ENCODE measurements around the gene TSC22D1. TPM values are rescaled to one million over a fixed set of nuclear protein-coding genes. Genes with fewer than 3 reads are reported as not detected.

Gene TSC22D1
- polyA plus RNA-seq, 4 donors, result 51.6 to 179 (median 86.9) TPM

DNA sequence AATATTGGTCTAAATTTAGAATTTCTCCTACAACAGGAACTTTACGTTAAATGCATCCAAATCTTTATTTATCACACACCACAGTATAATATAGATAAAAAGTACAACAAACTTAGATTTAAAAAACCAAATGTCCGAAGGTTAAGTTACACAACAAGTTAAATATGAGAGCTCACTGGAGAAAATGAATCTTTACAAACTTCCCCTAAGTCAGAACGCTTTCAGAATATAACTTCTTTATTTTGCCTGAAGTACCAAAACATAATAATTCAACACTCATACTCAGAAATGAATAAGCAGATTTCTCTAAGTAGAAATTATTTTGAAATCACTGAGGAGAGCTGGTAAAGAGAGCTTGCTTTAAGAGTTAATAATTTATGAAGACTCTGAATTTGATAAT is 33.8 kb downstream of the TSC22D1 start:
- Histone ChIP-seq H3K4me3 (ENCODE audit: low read depth in 1 of 3, low read length in 3 of 3) (no peak overlapping the region), H3K4me1 (ENCODE audit: control insufficient read depth in 3 of 3, insufficient read depth in 2 of 3, low read depth in 1 of 3, low read length in 2 of 3) (no peaks in the 10 kb centered on the region), H3K27ac (ENCODE audit: low read depth in 1 of 3, low read length in 2 of 3) (no peak overlapping the region), H3K9me3 (ENCODE audit: control insufficient read depth in 2 of 2, insufficient read depth in 1 of 2, low read depth in 1 of 2, low read length in 1 of 2) (no peaks in the 10 kb centered on the region), H3K36me3 (ENCODE audit: control insufficient read depth in 3 of 3, insufficient read depth in 2 of 3, low read depth in 1 of 3, low read length in 3 of 3) (peaks cover 0 to 16% (median 3%) of the 10 kb centered on the region in 3 donors), H3K27me3 (ENCODE audit: control insufficient read depth in 3 of 3, insufficient read depth in 3 of 3, low read length in 3 of 3) (no peaks in the 10 kb centered on the region)
- WGBS, 3 donors, result 42 to 66% (median 46%) methylated on average over 3 of the region's 3 CpGs
- FAIRE-seq, result peak; percentile 89
- no peak for DNase-seq

DNA sequence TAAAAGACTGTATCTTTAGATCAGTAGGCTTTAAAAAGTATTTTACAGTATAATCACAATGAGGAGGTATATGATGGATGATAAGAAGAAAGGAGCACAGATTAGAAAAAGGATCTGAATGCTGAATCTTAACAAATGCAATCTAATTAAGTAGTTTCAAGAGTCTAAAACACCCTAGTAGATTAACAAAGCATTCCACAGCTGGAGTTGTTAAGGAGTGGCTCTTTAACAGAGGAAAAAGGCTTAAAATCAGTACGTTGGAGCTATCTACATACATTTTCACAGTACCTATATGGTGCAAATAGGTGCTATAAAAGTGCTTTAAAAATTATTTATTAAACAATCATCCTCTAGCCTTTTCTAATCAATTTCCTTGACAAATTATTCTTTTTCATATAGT is 34.5 kb downstream of the TSC22D1 start:
- no peak overlapping the region for H3K27ac ChIP-seq (ENCODE audit: low read depth in 1 of 3, low read length in 2 of 3)
- H3K36me3 ChIP-seq (ENCODE audit: control insufficient read depth in 3 of 3, insufficient read depth in 2 of 3, low read depth in 1 of 3, low read length in 3 of 3), result peaks cover 0 to 13% (median 3%) of the 10 kb centered on the region in 3 donors
- no peaks in the 10 kb centered on the region for H3K9me3 ChIP-seq (ENCODE audit: control insufficient read depth in 2 of 2, insufficient read depth in 1 of 2, low read depth in 1 of 2, low read length in 1 of 2)
- FAIRE-seq, result no peak
- 15 to 65% (median 32%) methylated on average over 1 of the region's 1 CpG for WGBS, 3 donors
- H3K4me1 ChIP-seq (ENCODE audit: control insufficient read depth in 3 of 3, insufficient read depth in 2 of 3, low read depth in 1 of 3, low read length in 2 of 3), result no peaks in the 10 kb centered on the region
- H3K4me3 ChIP-seq (ENCODE audit: low read depth in 1 of 3, low read length in 3 of 3), result no peak overlapping the region
- no peak for DNase-seq
- H3K27me3 ChIP-seq (ENCODE audit: control insufficient read depth in 3 of 3, insufficient read depth in 3 of 3, low read length in 3 of 3), result no peaks in the 10 kb centered on the region

DNA sequence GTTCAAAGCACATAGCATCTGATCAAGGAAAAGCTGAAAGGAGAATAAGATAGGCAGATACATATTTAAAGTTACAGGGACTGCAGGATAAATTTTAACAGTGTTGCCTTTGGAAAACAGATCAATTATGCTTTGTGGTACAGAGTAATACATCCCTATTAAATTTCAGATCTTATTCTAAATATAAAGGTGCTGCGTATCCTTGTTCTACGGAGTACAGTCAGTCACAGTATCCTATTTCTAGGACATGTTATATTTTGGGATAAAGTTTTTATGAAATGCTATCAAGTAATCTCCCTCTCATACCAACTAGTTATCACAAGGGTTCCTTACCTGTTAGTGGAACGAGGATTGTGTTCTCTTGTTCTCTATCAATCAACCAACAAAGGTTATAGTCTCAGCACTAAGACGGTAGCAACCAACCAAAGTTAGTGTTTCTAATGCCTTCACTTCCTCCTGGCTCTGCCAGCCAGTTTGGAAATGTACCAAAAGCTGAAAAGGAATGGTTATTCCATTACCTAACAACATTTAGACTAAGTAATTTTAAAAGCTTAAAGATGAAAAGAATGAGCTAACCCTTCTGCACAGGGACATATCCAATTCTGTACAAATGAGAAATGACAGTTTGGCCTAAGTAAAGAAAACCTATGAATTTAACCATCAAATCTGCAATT is 35.2 kb downstream of the TSC22D1 start:
- Histone ChIP-seq H3K4me1 (ENCODE audit: control insufficient read depth in 3 of 3, insufficient read depth in 2 of 3, low read depth in 1 of 3, low read length in 2 of 3) (no peaks in the 10 kb centered on the region), H3K36me3 (ENCODE audit: control insufficient read depth in 3 of 3, insufficient read depth in 2 of 3, low read depth in 1 of 3, low read length in 3 of 3) (peaks cover 0 to 12% (median 3%) of the 10 kb centered on the region in 3 donors), H3K27ac (ENCODE audit: low read depth in 1 of 3, low read length in 2 of 3) (no peak overlapping the region), H3K27me3 (ENCODE audit: control insufficient read depth in 3 of 3, insufficient read depth in 3 of 3, low read length in 3 of 3) (no peaks in the 10 kb centered on the region), H3K9me3 (ENCODE audit: control insufficient read depth in 2 of 2, insufficient read depth in 1 of 2, low read depth in 1 of 2, low read length in 1 of 2) (no peaks in the 10 kb centered on the region), H3K4me3 (ENCODE audit: low read depth in 1 of 3, low read length in 3 of 3) (no peak overlapping the region)
- FAIRE-seq (no peak), DNase-seq (no peak)
- 67 to 79% (median 77%) methylated on average over 4 of the region's 4 CpGs for WGBS, 3 donors

DNA sequence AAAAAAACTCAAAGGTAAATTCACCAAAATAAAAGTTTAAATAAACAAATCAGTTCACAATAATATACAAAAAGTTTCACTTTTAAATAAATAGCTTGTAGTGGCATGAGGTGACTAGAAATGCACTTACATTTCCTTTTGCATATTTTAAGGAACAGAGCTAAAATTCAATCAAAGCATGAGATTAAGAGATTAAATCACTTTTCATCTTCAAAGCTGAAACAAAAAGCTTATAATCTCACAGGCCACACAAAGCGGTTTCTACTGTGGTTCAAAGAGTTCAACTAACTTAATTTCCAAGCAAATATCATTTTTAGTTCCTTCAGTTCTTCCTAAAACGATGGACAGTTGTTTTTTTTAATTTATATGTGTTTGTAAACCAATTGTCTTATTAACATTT is 38.9 kb downstream of the TSC22D1 start:
- Histone ChIP-seq H3K36me3 (ENCODE audit: control insufficient read depth in 3 of 3, insufficient read depth in 2 of 3, low read depth in 1 of 3, low read length in 3 of 3) (peaks cover 0 to 16% (median 3%) of the 10 kb centered on the region in 3 donors), H3K4me1 (ENCODE audit: control insufficient read depth in 3 of 3, insufficient read depth in 2 of 3, low read depth in 1 of 3, low read length in 2 of 3) (no peaks in the 10 kb centered on the region), H3K27me3 (ENCODE audit: control insufficient read depth in 3 of 3, insufficient read depth in 3 of 3, low read length in 3 of 3) (no peaks in the 10 kb centered on the region), H3K9me3 (ENCODE audit: control insufficient read depth in 2 of 2, insufficient read depth in 1 of 2, low read depth in 1 of 2, low read length in 1 of 2) (no peaks in the 10 kb centered on the region), H3K4me3 (ENCODE audit: low read depth in 1 of 3, low read length in 3 of 3) (no peak overlapping the region), H3K27ac (ENCODE audit: low read depth in 1 of 3, low read length in 2 of 3) (no peak overlapping the region)
- 56 to 69% (median 65%) methylated on average over 2 of the region's 2 CpGs for WGBS, 3 donors
- FAIRE-seq, result peak; percentile 49
- DNase-seq, result no peak

DNA sequence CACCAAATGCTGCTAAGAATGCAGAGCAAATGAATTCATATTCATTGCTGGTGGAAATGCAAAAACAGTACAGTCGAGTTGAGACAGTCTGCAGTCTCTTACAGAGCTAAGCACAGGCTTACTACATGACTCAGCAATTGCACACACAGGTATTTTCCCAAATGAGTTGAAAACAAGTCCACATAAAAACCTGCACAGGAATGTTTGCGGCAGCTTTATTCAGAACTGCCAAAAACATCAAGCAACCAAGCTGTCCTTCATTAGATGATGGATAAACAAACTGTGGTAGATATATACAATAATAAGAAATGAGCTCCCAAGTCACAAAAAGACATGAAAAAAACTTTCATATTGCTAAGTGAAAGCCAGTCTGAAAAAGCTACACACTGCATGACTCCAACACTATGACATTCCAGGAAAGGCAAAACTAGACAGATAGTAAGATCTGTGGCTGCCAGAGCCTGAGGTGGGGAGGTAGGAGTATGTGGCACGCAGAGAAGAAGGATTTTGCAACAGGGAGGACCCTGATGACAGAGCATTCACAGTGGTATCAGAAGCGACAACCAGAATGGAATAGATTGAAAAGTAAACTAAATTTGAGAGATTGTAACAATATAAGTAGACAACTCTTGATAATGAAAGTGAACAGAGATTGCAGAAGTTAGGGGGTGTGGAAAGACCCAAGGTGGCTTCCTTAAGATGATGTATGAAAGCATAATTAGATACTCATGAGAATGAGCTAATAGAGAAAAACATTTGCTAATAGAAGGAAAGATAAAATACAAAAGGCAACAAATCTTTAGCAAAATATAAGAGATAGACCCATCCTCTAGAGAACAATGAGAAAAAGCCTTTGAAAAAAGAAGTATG is 52.7 kb downstream of the TSC22D1 start:
- peaks cover 0 to 14% (median 0%) of the 10 kb centered on the region in 3 donors for H3K4me1 ChIP-seq (ENCODE audit: control insufficient read depth in 3 of 3, insufficient read depth in 2 of 3, low read depth in 1 of 3, low read length in 2 of 3)
- H3K27me3 ChIP-seq (ENCODE audit: control insufficient read depth in 3 of 3, insufficient read depth in 3 of 3, low read length in 3 of 3), result no peaks in the 10 kb centered on the region
- H3K4me3 ChIP-seq (ENCODE audit: low read depth in 1 of 3, low read length in 3 of 3), result no peak overlapping the region
- no peak for FAIRE-seq
- H3K27ac ChIP-seq (ENCODE audit: low read depth in 1 of 3, low read length in 2 of 3), result peak overlapping the region in 1 of 3 donors; percentile 29
- 59 to 74% (median 66%) methylated on average over 4 of the region's 4 CpGs for WGBS, 3 donors
- peak in 1 of 2 donors; percentile 27 for DNase-seq
- H3K36me3 ChIP-seq (ENCODE audit: control insufficient read depth in 3 of 3, insufficient read depth in 2 of 3, low read depth in 1 of 3, low read length in 3 of 3), result peaks cover 0 to 4% (median 2%) of the 10 kb centered on the region in 3 donors
- no peaks in the 10 kb centered on the region for H3K9me3 ChIP-seq (ENCODE audit: control insufficient read depth in 2 of 2, insufficient read depth in 1 of 2, low read depth in 1 of 2, low read length in 1 of 2)

DNA sequence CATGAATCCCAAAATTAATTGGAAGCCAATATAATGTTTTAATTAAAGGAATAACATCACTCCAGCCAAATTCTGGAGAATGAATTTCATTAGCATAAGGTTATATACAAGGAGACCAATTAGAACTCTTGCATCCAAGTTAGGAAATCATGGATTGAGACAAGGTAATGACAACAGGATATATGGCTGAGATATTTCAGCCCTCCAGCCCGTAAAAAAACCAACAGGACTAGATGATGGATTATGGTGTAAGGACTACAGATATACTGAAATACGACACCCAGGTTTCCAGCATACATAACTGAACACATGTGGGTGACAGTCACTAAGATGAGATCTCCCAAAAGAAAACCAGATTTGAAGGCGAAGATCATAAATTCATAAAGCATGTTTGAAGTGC is 56.5 kb downstream of the TSC22D1 start:
- 88 to 92% (median 91%) methylated on average over 3 of the region's 3 CpGs for WGBS, 3 donors
- FAIRE-seq (no peak), DNase-seq (no peak)
- no peak overlapping the region for H3K4me3 ChIP-seq (ENCODE audit: low read depth in 1 of 3, low read length in 3 of 3)
- no peaks in the 10 kb centered on the region for H3K27me3 ChIP-seq (ENCODE audit: control insufficient read depth in 3 of 3, insufficient read depth in 3 of 3, low read length in 3 of 3)
- H3K9me3 ChIP-seq (ENCODE audit: control insufficient read depth in 2 of 2, insufficient read depth in 1 of 2, low read depth in 1 of 2, low read length in 1 of 2), result no peaks in the 10 kb centered on the region
- peaks cover 0 to 6% (median 2%) of the 10 kb centered on the region in 3 donors for H3K36me3 ChIP-seq (ENCODE audit: control insufficient read depth in 3 of 3, insufficient read depth in 2 of 3, low read depth in 1 of 3, low read length in 3 of 3)
- peaks cover 0 to 14% (median 0%) of the 10 kb centered on the region in 3 donors for H3K4me1 ChIP-seq (ENCODE audit: control insufficient read depth in 3 of 3, insufficient read depth in 2 of 3, low read depth in 1 of 3, low read length in 2 of 3)
- H3K27ac ChIP-seq (ENCODE audit: low read depth in 1 of 3, low read length in 2 of 3), result no peak overlapping the region

DNA sequence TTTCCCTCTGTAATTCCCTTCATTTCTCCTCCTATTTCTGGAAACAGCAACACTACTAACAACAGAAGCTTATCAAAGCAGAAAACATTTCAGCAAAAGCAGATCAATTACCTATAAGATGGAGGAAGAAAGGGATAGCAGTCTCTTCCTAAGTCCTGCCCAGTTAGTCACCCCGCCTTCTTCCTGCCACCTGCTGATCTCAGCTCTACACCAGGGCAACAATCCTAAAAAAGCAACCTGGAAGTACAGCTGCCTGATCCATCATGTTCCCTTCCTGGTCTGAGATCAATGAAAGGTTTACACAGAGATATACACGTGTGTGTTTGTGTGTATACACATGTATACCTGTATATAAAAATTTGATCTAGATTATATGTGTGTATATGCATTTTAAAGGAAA is 59.4 kb downstream of the TSC22D1 start:
- WGBS, 3 donors, result 48 to 54% (median 50%) methylated on average over 2 of the region's 2 CpGs
- H3K27me3 ChIP-seq (ENCODE audit: control insufficient read depth in 3 of 3, insufficient read depth in 3 of 3, low read length in 3 of 3), result no peaks in the 10 kb centered on the region
- H3K9me3 ChIP-seq (ENCODE audit: control insufficient read depth in 2 of 2, insufficient read depth in 1 of 2, low read depth in 1 of 2, low read length in 1 of 2), result no peaks in the 10 kb centered on the region
- DNase-seq (peak in 1 of 2 donors; percentile 16), FAIRE-seq (no peak)
- peaks cover 0 to 10% (median 0%) of the 10 kb centered on the region in 3 donors for H3K36me3 ChIP-seq (ENCODE audit: control insufficient read depth in 3 of 3, insufficient read depth in 2 of 3, low read depth in 1 of 3, low read length in 3 of 3)
- H3K4me1 ChIP-seq (ENCODE audit: control insufficient read depth in 3 of 3, insufficient read depth in 2 of 3, low read depth in 1 of 3, low read length in 2 of 3), result no peaks in the 10 kb centered on the region
- H3K27ac ChIP-seq (ENCODE audit: low read depth in 1 of 3, low read length in 2 of 3), result no peak overlapping the region
- H3K4me3 ChIP-seq (ENCODE audit: low read depth in 1 of 3, low read length in 3 of 3), result no peak overlapping the region

DNA sequence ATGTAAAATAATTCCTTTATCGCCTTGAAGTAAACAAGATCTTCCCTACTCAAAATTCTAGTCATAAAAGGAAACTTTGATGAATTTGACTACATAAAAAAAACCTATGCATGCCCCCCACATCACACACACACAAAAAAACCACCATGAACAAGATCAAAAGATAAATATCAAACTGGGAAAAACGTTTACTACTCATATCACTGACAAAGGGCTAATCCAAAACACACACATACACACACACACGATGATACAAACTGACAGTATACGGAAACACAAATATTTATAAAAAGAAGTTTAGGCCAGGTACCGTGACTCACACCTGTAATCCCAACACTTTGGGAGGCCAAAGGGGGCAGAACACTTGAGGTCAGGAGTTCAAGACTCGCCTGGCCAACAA is 61.9 kb downstream of the TSC22D1 start:
- Histone ChIP-seq H3K4me1 (ENCODE audit: control insufficient read depth in 3 of 3, insufficient read depth in 2 of 3, low read depth in 1 of 3, low read length in 2 of 3) (no peaks in the 10 kb centered on the region), H3K4me3 (ENCODE audit: low read depth in 1 of 3, low read length in 3 of 3) (no peak overlapping the region), H3K27me3 (ENCODE audit: control insufficient read depth in 3 of 3, insufficient read depth in 3 of 3, low read length in 3 of 3) (no peaks in the 10 kb centered on the region), H3K9me3 (ENCODE audit: control insufficient read depth in 2 of 2, insufficient read depth in 1 of 2, low read depth in 1 of 2, low read length in 1 of 2) (no peaks in the 10 kb centered on the region), H3K36me3 (ENCODE audit: control insufficient read depth in 3 of 3, insufficient read depth in 2 of 3, low read depth in 1 of 3, low read length in 3 of 3) (peaks cover 0 to 17% (median 0%) of the 10 kb centered on the region in 3 donors), H3K27ac (ENCODE audit: low read depth in 1 of 3, low read length in 2 of 3) (no peak overlapping the region)
- FAIRE-seq, result no peak
- no peak for DNase-seq
- 65 to 79% (median 67%) methylated on average over 6 of the region's 6 CpGs for WGBS, 3 donors

All from small intestine (tissue), 7 donors.